ENCODE measurements around the gene CMTM3. TPM values are rescaled to one million over a fixed set of nuclear protein-coding genes. Genes with fewer than 3 reads are reported as not detected.
"Not testable (repeated sequence)": the region's sequence is repeated elsewhere in the genome, so short reads cannot be mapped to it uniquely, and the experiment has no call there.

The CMTM3 gene
- polyA plus RNA-seq, 1 donor (not counting 4 experiments of a cell fraction or from before 2014, with no cell fraction given) = 15.7 TPM

- Histone ChIP-seq H3K27ac (ENCODE audit: control insufficient read depth, insufficient read depth, low read length) (no peak overlapping the region), H3K4me1 (ENCODE audit: control insufficient read depth, extremely low read depth, insufficient read depth, low read length) (peaks cover 17% of the 10 kb centered on the region), H3K9ac (ENCODE audit: control insufficient read depth, extremely low read depth, insufficient read depth, low read length) (no peak overlapping the region), H3K9me3 (ENCODE audit: control insufficient read depth, low read depth, low read length) (no peaks in the 10 kb centered on the region), H3K79me2 (ENCODE audit: control insufficient read depth, insufficient read depth, low read length) (no peaks in the 10 kb centered on the region), H3K4me3 (ENCODE audit: control insufficient read depth in 2 of 3, extremely low read depth in 1 of 3, insufficient read depth in 2 of 3, low read depth in 1 of 3, low read length in 3 of 3) (no peak overlapping the region), H2AFZ (ENCODE audit: control insufficient read depth, low read length) (no peak overlapping the region), H3K9me1 (ENCODE audit: control insufficient read depth, extremely low read depth, insufficient read depth, low read length) (no peaks in the 10 kb centered on the region), H4K20me1 (ENCODE audit: control insufficient read depth, extremely low read depth, insufficient read depth, low read length) (no peaks in the 10 kb centered on the region), H3K27me3 (ENCODE audit: control insufficient read depth, extremely low read depth, insufficient read depth, low read length) (no peaks in the 10 kb centered on the region), H3K36me3 (ENCODE audit: control insufficient read depth in 2 of 2, extremely low read depth in 1 of 2, insufficient read depth in 2 of 2, low read length in 2 of 2) (peaks cover 3 to 9% of the 10 kb centered on the region in 2 experiments), H3K4me2 (ENCODE audit: control insufficient read depth, extremely low read depth, insufficient read depth, low read depth, low read length) (no peak overlapping the region)
- FAIRE-seq (no peak), DNase-seq (ENCODE audit: low read depth, low spot score) (no peak)
- no peak for TF ChIP-seq EZH2 (IDR thresholded peaks at IDR 0.05; ENCODE audit: low read length)
- no peak for TF ChIP-seq CTCF (optimal IDR thresholded peaks at IDR 0.05 in 1 of 3, IDR thresholded peaks at IDR 0.05 in 1 of 3, conservative IDR thresholded peaks at IDR 0.05 in 1 of 3; ENCODE audit: extremely low read depth in 1 of 3, insufficient read depth in 2 of 3, low read length in 3 of 3)
- dilution Hi-C loops (cut with MboI; ENCODE audit: extremely low pct_ligation_motif_present, low sequenced_read_pairs) = no loop called here
Observed at GRCh38 chr16:66623755-66624154, 19.3 kb downstream of the CMTM3 start.

GRCh38 chr16:66627611-66628378 is 23.3 kb downstream of the CMTM3 start:
- FAIRE-seq; H3K27me3 ChIP-seq (ENCODE audit: control insufficient read depth, extremely low read depth, insufficient read depth, low read length); H3K9ac ChIP-seq (ENCODE audit: control insufficient read depth, extremely low read depth, insufficient read depth, low read length); DNase-seq (ENCODE audit: low read depth, low spot score); H2AFZ ChIP-seq (ENCODE audit: control insufficient read depth, low read length); H3K9me1 ChIP-seq (ENCODE audit: control insufficient read depth, extremely low read depth, insufficient read depth, low read length); H3K9me3 ChIP-seq (ENCODE audit: control insufficient read depth, low read depth, low read length); dilution Hi-C loops (cut with MboI; ENCODE audit: extremely low pct_ligation_motif_present, low sequenced_read_pairs); H3K27ac ChIP-seq (ENCODE audit: control insufficient read depth, insufficient read depth, low read length); H3K36me3 ChIP-seq (ENCODE audit: control insufficient read depth in 2 of 2, extremely low read depth in 1 of 2, insufficient read depth in 2 of 2, low read length in 2 of 2); H3K4me3 ChIP-seq (ENCODE audit: control insufficient read depth in 2 of 3, extremely low read depth in 1 of 3, insufficient read depth in 2 of 3, low read depth in 1 of 3, low read length in 3 of 3); H3K79me2 ChIP-seq (ENCODE audit: control insufficient read depth, insufficient read depth, low read length); H3K4me2 ChIP-seq (ENCODE audit: control insufficient read depth, extremely low read depth, insufficient read depth, low read depth, low read length); H4K20me1 ChIP-seq (ENCODE audit: control insufficient read depth, extremely low read depth, insufficient read depth, low read length): not testable (repeated sequence)
- peaks cover 15% of the 10 kb centered on the region for H3K4me1 ChIP-seq (ENCODE audit: control insufficient read depth, extremely low read depth, insufficient read depth, low read length)

GRCh38 chr16:66629856-66630255 is 25.4 kb downstream of the CMTM3 start:
- DNase-seq (ENCODE audit: low read depth, low spot score) (no peak), FAIRE-seq (no peak)
- Histone ChIP-seq H3K9ac (ENCODE audit: control insufficient read depth, extremely low read depth, insufficient read depth, low read length) (no peak overlapping the region), H3K4me3 (ENCODE audit: control insufficient read depth in 2 of 3, extremely low read depth in 1 of 3, insufficient read depth in 2 of 3, low read depth in 1 of 3, low read length in 3 of 3) (no peak overlapping the region), H4K20me1 (ENCODE audit: control insufficient read depth, extremely low read depth, insufficient read depth, low read length) (no peaks in the 10 kb centered on the region), H3K36me3 (ENCODE audit: control insufficient read depth in 2 of 2, extremely low read depth in 1 of 2, insufficient read depth in 2 of 2, low read length in 2 of 2) (no peaks in the 10 kb centered on the region), H3K9me3 (ENCODE audit: control insufficient read depth, low read depth, low read length) (no peaks in the 10 kb centered on the region), H3K27ac (ENCODE audit: control insufficient read depth, insufficient read depth, low read length) (no peak overlapping the region), H3K27me3 (ENCODE audit: control insufficient read depth, extremely low read depth, insufficient read depth, low read length) (no peaks in the 10 kb centered on the region), H3K4me1 (ENCODE audit: control insufficient read depth, extremely low read depth, insufficient read depth, low read length) (peaks cover 15% of the 10 kb centered on the region), H2AFZ (ENCODE audit: control insufficient read depth, low read length) (no peak overlapping the region), H3K9me1 (ENCODE audit: control insufficient read depth, extremely low read depth, insufficient read depth, low read length) (peaks cover 4% of the 10 kb centered on the region), H3K4me2 (ENCODE audit: control insufficient read depth, extremely low read depth, insufficient read depth, low read depth, low read length) (no peak overlapping the region), H3K79me2 (ENCODE audit: control insufficient read depth, insufficient read depth, low read length) (no peaks in the 10 kb centered on the region)
- no peak for TF ChIP-seq EZH2 (IDR thresholded peaks at IDR 0.05; ENCODE audit: low read length)
- dilution Hi-C loops (cut with MboI; ENCODE audit: extremely low pct_ligation_motif_present, low sequenced_read_pairs) = no loop called here

GRCh38 chr16:66630561-66631260 is 26.2 kb downstream of the CMTM3 start:
- H3K27ac ChIP-seq (ENCODE audit: control insufficient read depth, insufficient read depth, low read length); H3K9ac ChIP-seq (ENCODE audit: control insufficient read depth, extremely low read depth, insufficient read depth, low read length); H3K4me3 ChIP-seq (ENCODE audit: control insufficient read depth in 2 of 3, extremely low read depth in 1 of 3, insufficient read depth in 2 of 3, low read depth in 1 of 3, low read length in 3 of 3); H3K9me3 ChIP-seq (ENCODE audit: control insufficient read depth, low read depth, low read length); H3K4me2 ChIP-seq (ENCODE audit: control insufficient read depth, extremely low read depth, insufficient read depth, low read depth, low read length); H3K9me1 ChIP-seq (ENCODE audit: control insufficient read depth, extremely low read depth, insufficient read depth, low read length); H2AFZ ChIP-seq (ENCODE audit: control insufficient read depth, low read length); DNase-seq (ENCODE audit: low read depth, low spot score); dilution Hi-C loops (cut with MboI; ENCODE audit: extremely low pct_ligation_motif_present, low sequenced_read_pairs); FAIRE-seq; H3K79me2 ChIP-seq (ENCODE audit: control insufficient read depth, insufficient read depth, low read length); H3K27me3 ChIP-seq (ENCODE audit: control insufficient read depth, extremely low read depth, insufficient read depth, low read length); H4K20me1 ChIP-seq (ENCODE audit: control insufficient read depth, extremely low read depth, insufficient read depth, low read length); H3K36me3 ChIP-seq (ENCODE audit: control insufficient read depth in 2 of 2, extremely low read depth in 1 of 2, insufficient read depth in 2 of 2, low read length in 2 of 2): not testable (repeated sequence)
- H3K4me1 ChIP-seq (ENCODE audit: control insufficient read depth, extremely low read depth, insufficient read depth, low read length) = peaks cover 15% of the 10 kb centered on the region
